Dermis microvascular lymphatic vessel endothelial cell (primary cell): ENCODE measurements around the gene KAT14. TPM values are rescaled to one million over a fixed set of nuclear protein-coding genes. Genes with fewer than 3 reads are reported as not detected.
"Not testable (repeated sequence)": the region's sequence is repeated elsewhere in the genome, so short reads cannot be mapped to it uniquely, and the experiment has no call there.

Experiments used
- DNase-seq, 2 donors: peaks; one replicate each; pipeline versions ENCODE4 v3.0.0 to v3.0.0-alpha.2; 2010; ENCODE audit warnings: low read depth in 2 of 2
- total RNA-seq: library from RNA; depleted of rRNA; stranded (reverse); fragments of >200 nt; gene quantifications from 2 replicates; pipeline ENCODE4 v1.2.1, GENCODE V29; 2014

The KAT14 gene
- 6.5 and 8.7 TPM in 2 replicates for total RNA-seq

GRCh38 chr20:18137412-18138265, at the start of gene KAT14, which contains the start of gene PET117:
Gene KAT14, plus strand, starts transcription at chr20:18137863. Its CDS starts 4,798 bp downstream, at chr20:18142661.
Gene PET117, plus strand, starts transcription at chr20:18137863. Its CDS starts 93 bp downstream, at chr20:18137956.
- DNase-seq: peak; percentile 80 to 94

- not testable (repeated sequence) for DNase-seq
Observed at GRCh38 chr20:18088298-18088697, 49.4 kb upstream of the KAT14 start.

GRCh38 chr20:18088841-18089240, 48.8 kb upstream of the KAT14 start:
- DNase-seq: not testable (repeated sequence)

- DNase-seq: peak in 1 of 2 donors; percentile 2
Observed at GRCh38 chr20:18090044-18090443, 47.6 kb upstream of the KAT14 start.

GRCh38 chr20:18090477-18090876, 47.2 kb upstream of the KAT14 start:
- DNase-seq: no peak

GRCh38 chr20:18091623-18092022, 46.0 kb upstream of the KAT14 start:
- DNase-seq: no peak

GRCh38 chr20:18092890-18093289, 44.8 kb upstream of the KAT14 start:
- no peak for DNase-seq

- DNase-seq: no peak
Observed at GRCh38 chr20:18093388-18093787, 44.3 kb upstream of the KAT14 start.

- no peak for DNase-seq
Observed at GRCh38 chr20:18094191-18094590, 43.5 kb upstream of the KAT14 start.

- not testable (repeated sequence) for DNase-seq
Observed at GRCh38 chr20:18100569-18100968, 37.1 kb upstream of the KAT14 start.

- no peak for DNase-seq
Observed at GRCh38 chr20:18101125-18101810, 36.4 kb upstream of the KAT14 start.

- no peak for DNase-seq
Observed at GRCh38 chr20:18103497-18103896, 34.2 kb upstream of the KAT14 start.

- no peak for DNase-seq
Observed at GRCh38 chr20:18108326-18108725, 29.3 kb upstream of the KAT14 start.

GRCh38 chr20:18128574-18128973, 9.1 kb upstream of the KAT14 start:
- DNase-seq: not testable (repeated sequence)

- DNase-seq: no peak
Observed at GRCh38 chr20:18132663-18133062, 5.0 kb upstream of the KAT14 start.

- no peak for DNase-seq
Observed at GRCh38 chr20:18133962-18134361, 3.7 kb upstream of the KAT14 start.

GRCh38 chr20:18138266-18138582, 561 bp downstream of the KAT14 start:
- no peak for DNase-seq

- DNase-seq: peak in 1 of 2 donors; percentile 2
Observed at GRCh38 chr20:18138639-18139583, 1.2 kb downstream of the KAT14 start.

- no peak for DNase-seq
Observed at GRCh38 chr20:18139832-18140231, 2.2 kb downstream of the KAT14 start.

- no peak for DNase-seq
Observed at GRCh38 chr20:18144541-18145099, 7.0 kb downstream of the KAT14 start.

- DNase-seq: no peak
Observed at GRCh38 chr20:18154342-18154741, 16.7 kb downstream of the KAT14 start.
